CD4-positive, alpha-beta T cell treated with Interleukin-17A for 4 hours (primary cell): ENCODE data around the gene PDGFA.

Experiments
- DNase-seq: peaks from one replicate; pipeline ENCODE4 v3.0.0-alpha.2; 2020; ENCODE audit warnings: mixed read lengths

Gene PDGFA

GRCh38 chr7:516216-516605 lies 3.4 kb downstream of the PDGFA start:
- no peak for DNase-seq

DNA sequence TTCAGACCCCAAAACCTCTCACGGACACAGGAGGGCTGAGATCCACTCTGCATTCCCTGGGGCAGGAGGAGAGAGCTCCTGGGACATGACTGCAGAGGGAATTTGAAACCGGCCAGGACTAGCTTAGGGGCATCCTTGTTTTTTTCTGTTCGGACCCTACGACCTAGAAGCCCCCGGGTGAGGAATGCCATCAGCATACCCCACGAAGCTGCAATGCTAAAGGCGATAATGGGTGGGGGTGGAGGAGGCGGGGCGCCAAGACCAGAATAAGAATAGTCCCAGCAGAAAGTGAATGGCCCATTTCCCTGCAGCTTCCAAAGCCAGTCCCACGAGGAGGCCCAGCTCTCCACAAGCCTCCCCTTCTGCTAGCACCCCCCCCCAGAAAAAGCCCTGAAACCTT lies 4.0 kb downstream of the PDGFA start:
- DNase-seq = no peak

- DNase-seq = no peak
These were observed 4.7 kb downstream of the PDGFA start for GRCh38 chr7:514651-515598.

GRCh38 chr7:514242-514641 lies 5.4 kb downstream of the PDGFA start:
- DNase-seq = no peak

DNA sequence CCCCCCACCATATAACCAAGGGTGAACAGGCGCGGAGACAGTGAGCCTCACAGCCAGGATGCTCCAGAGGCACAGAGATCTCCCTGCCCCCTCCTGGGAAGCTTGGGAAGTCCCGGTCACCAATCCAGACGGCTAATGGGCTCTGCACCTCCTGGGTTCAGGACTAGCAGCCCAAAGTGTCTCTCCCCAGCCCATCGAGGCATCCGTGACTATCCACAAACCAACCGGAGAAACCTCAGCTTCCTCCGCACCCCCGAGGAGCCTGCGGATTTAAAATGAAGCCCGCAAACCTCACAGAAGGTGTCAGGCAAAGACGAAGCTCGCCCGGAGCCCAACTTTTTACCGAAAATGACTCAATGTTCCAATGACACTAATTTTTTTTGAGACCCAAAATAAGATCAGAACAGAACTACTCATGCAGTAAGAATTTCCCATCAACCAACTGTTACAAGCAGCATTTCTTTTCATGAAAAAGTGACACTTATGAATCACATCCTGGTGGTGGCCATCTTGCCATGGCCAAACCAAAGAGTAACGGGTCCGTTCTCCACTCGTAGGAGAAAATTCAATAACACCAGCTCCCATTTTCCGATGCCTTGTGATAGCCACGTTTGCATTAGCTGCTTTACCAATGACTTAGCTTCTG lies 6.0 kb downstream of the PDGFA start:
- no peak for DNase-seq

- DNase-seq = no peak
These were observed 6.9 kb downstream of the PDGFA start for GRCh38 chr7:512541-513311.

DNA sequence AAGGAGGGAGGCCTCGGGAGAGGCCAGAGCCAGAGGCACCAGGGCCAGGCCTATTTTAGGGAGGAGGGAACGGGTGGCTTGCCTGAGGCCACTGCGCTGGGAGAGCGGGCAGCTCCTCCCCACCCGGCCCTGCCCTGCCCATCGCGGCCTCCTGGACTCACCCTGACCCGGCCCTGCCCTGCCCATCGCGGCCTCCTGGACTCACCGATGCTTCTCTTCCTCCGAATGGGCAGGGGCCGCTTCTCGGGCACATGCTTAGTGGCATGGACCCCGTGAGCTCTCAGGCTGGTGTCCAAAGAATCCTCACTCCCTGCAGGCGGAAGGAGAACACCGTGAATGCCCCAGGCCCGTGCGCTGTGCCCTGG lies 7.5 kb downstream of the PDGFA start:
- DNase-seq = no peak

GRCh38 chr7:511476-512145 lies 8.0 kb downstream of the PDGFA start:
- DNase-seq = no peak

DNA sequence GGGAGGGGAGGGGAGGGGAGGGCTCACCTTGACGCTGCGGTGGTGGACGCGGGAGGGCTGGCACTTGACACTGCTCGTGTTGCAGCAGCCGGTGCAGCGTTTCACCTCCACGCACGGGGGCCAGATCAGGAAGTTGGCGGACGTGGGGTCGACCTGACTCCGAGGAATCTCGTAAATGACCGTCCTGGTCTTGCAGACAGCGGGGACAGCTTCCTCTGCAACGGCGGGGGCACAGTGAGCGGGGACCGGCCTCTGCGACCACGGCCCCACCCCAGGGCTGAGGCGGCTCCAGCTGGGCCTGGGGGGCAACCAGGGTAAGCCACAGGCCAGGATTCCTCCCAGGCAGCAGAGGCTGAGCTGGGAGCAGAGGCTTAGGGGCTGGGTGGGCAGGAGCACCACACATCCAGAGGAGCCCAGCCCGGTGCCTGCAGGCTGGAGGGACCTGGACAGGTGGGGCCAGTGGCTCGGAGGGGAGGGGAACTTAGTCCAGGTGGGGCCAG lies 8.8 kb downstream of the PDGFA start:
- no peak for DNase-seq

DNA sequence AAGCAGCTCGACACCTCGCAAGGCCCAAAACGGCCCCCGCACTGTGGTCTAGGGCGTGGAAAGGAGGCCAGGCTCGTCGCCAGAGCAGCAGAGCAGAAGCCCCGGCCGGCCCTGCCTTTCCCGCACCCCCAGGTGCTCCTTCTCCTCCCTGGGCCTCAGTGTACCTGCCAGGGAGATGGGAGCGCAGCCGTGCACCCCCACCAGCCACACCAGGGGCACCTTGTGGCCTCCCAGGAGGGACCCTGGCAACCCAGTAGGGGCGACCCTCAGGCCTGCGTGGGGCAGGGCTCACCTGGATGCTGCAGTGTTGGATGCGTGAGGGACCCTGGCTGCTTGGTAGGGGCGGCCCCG lies 9.5 kb downstream of the PDGFA start:
- no peak for DNase-seq

GRCh38 chr7:509426-510130 lies 10.1 kb downstream of the PDGFA start:
- no peak for DNase-seq

- no peak for DNase-seq
These were observed 11.0 kb downstream of the PDGFA start for GRCh38 chr7:508461-509170.

DNA sequence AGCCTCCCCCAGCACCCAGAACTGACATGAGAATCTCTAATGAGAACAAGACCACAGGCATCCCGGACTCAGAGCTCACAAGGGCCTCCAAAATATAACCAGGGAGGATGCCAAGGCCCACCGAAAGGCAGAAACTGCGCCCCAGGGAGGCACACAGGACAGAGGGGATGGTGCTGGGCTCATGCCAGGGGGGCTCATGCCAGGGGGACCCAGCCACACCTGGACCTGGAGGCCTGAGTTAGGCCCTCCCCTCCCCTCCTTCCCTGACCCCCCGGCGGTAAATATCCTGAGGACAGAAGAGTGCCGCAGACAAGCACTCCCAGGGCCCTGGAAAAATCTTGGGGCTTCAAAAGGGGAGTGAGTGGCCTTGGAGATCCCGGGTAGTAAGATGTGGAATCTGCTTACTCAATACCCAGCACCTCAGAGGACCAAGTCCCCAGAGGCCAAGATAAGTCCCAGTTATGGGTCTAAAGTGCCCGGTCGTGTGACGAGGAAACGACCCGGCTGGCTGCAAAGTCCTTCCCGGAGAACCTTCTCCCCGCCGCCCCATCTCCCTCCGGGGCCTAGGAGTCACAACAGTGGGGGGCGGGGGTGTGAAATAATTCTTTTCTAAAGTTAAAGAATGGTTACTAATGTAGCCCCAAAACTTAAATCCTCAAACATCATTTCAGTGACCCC lies 11.9 kb downstream of the PDGFA start:
- DNase-seq = no peak

DNA sequence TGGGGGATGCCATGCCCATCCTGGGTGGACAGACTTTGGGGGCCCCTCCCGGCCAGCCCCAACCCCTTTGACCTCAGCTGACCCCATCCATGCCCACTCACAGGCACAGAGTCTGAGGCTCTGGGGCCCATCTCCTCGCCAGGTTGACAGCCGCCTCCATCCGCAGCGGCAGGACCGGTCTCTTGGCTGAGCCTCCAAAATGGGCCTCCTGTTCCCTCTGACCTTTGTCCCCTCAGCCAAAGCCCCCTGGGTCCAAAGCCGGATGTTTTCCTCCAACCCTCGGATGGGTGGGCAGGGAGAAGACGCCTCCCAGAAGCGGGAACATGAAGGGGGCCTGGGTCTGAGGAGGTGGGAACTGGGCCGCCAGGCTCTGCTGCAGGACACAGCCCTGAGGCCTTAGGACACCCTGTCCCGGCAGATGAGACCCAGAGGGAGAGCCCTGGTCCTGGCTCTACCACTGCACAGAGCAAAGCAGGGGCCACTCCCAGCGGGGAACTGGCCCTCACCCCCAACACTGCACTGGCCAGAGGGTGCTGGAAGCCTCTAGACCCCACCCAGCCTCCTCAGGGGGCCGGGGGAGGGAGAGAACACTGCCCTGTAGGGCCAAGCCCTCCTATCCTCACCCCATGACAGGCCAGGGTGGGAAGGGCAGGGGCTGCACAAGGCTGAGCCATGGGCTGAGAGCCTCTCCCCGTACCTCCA lies 12.6 kb downstream of the PDGFA start:
- no peak for DNase-seq

- no peak for DNase-seq
These were observed 13.2 kb downstream of the PDGFA start for GRCh38 chr7:506391-506831.

DNA sequence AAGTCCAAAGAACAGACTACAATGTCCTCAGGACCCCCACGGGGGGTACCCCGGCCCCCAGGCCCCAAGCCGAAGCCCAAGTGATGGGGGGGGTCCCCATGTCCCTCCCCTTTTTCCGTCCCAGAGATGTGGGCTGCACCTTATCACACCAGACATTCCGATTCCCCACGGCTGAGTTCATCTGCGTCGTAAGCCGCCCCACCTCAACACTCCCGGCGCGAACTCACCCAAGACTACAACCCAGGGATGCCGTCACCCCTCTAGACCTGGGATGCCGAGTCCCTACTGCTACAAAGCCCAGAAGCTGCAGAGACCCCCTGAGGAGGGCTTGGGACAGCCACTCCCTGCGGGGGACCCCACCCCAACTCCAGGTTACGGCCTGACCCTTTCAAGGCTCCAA lies 14.5 kb downstream of the PDGFA start:
- no peak for DNase-seq

DNA sequence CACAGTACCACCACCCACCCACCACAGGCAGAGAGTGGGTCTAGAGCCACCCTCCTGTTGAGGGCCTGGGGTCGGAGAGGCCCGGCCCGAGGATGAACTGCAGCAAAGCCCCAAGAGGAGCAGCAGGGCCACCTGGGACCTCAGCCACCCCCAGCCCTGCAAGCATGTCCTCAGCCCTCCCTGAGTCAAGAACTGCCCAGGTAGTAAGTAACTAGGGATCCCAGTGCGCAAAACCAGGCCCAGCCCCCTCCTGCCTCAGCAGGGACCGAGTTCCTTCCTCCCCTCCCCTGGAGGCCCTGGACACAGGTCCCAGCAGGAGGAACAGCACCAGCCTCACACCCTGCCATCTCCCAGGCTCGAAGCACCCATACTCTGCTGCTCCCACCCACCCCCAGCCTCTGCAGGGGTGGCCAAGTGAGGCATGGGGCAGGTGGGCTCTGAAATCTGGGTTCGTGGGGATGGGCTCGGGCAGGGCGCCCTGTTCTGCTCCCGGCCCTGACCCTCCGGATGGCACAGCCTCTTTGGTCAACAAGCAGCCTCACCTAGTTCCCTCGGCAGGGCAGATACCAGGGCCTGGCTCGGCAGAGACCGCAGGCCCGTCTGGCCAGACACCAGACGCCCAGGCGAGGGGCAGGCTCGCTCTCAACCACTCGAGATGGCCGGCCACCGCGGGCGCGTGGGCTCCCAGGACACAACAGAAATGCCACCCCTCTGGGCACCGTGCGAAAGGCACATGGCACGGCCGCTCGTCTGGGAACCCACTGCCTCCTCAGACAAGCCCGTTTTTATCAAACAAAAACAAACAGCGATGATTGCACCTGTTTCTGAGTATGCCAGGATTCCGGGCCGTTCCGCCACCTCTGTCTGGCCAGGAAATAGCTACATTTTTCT lies 15.2 kb downstream of the PDGFA start:
- DNase-seq = no peak

GRCh38 chr7:503575-504111 lies 16.0 kb downstream of the PDGFA start:
- DNase-seq = no peak

GRCh38 chr7:502296-502695 lies 17.4 kb downstream of the PDGFA start:
- no peak for DNase-seq
